ENCODE data around the gene SMIM24.

- TF ChIP-seq, protein P1, sequence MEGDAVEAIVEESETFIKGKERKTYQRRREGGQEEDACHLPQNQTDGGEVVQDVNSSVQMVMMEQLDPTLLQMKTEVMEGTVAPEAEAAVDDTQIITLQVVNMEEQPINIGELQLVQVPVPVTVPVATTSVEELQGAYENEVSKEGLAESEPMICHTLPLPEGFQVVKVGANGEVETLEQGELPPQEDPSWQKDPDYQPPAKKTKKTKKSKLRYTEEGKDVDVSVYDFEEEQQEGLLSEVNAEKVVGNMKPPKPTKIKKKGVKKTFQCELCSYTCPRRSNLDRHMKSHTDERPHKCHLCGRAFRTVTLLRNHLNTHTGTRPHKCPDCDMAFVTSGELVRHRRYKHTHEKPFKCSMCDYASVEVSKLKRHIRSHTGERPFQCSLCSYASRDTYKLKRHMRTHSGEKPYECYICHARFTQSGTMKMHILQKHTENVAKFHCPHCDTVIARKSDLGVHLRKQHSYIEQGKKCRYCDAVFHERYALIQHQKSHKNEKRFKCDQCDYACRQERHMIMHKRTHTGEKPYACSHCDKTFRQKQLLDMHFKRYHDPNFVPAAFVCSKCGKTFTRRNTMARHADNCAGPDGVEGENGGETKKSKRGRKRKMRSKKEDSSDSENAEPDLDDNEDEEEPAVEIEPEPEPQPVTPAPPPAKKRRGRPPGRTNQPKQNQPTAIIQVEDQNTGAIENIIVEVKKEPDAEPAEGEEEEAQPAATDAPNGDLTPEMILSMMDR (IDR thresholded peaks at IDR 0.05), result no peak
- no peak for TF ChIP-seq POLR2A (IDR thresholded peaks at IDR 0.05)
Measured at GRCh38 chr19:3479177-3479833, 1.0 kb downstream of the SMIM24 start.
